ENCODE data around the gene ACOXL.

DNA sequence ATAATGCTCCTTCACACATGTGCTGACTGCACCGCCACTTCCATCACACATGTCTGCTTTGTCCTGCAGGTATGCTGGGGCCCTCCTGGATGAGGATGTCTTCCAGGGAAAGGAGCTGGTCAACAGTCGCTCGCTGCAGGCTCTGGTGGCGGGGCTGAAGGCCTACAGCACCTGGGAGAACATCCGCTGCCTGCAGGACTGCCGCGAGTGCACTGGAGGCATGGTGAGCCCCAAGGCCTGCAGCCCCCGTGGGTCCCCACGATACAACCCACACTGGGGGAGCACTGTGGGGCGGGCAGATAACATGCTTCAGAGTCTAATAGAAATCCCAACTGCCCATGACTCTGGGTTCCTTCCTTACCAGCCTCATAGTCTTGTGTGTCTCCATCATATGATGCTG is 201.0 kb downstream of the ACOXL start:
- TF ChIP-seq POLR2A (IDR thresholded peaks at IDR 0.05; ENCODE audit: low read depth, low read length) = no peak
- TF ChIP-seq CTCF (IDR thresholded peaks at IDR 0.05; ENCODE audit: extremely low read depth in 1 of 2, insufficient read depth in 1 of 2, low read depth in 1 of 2, low read length in 2 of 2) = no peak
